IMR-90 (cell line): Measurements from ENCODE around the gene TNRC6B. TPM values are rescaled to one million over a fixed set of nuclear protein-coding genes. Genes with fewer than 3 reads are reported as not detected.

Experiments
- ATAC-seq: fragments of 200-7000 bp; cut with Tn5 transposase; 2 replicates; pipeline ENCODE4 v1.9.1; 2020; ENCODE audit warnings: low read depth, mild to moderate bottlenecking, moderate library complexity
- BruUV-seq: library from RNA; stranded (reverse); fragments of 400-500 nt; replicated peaks from 2 replicates; lab custom pipeline; 2021; lab: Mats Ljungman, UMichigan
- CTCF ChIA-PET: fragments of 300-600 bp; formaldehyde crosslinking; extraction: SDS; loops from one replicate; lab custom pipeline; 2021; ENCODE audit warnings: antibody characterized with exemption; lab: Yijun Ruan, JAX
- POLR2A ChIA-PET: fragments of 300-600 bp; sonication (Branson Sonifier 250); formaldehyde crosslinking; loops from one replicate; lab custom pipeline; 2022; ENCODE audit warnings: antibody characterized with exemption; ENCODE audit not compliant: unreplicated experiment; lab: Charles Lee
- DNase-seq: peaks from one replicate; pipeline ENCODE4 v3.0.0; 2013
- H2AFZ ChIP-seq: replicated peaks from 2 replicates; pipeline ENCODE3; 2013; ENCODE audit warnings: low read length, mild to moderate bottlenecking; ENCODE audit not compliant: poor library complexity
- H2AK5ac ChIP-seq: 2 replicates; pipeline ENCODE4 v1.6.1; 2013; ENCODE audit warnings: low read depth, low read length, inconsistent platforms
- H2AK9ac ChIP-seq: replicated peaks from 2 replicates; pipeline ENCODE3; 2013; ENCODE audit warnings: mild to moderate bottlenecking, low read depth, low read length, moderate library complexity; ENCODE audit not compliant: poor library complexity
- H2BK120ac ChIP-seq: 2 replicates; pipeline ENCODE4 v1.6.1; 2013; ENCODE audit warnings: low read depth, low read length, inconsistent platforms
- H2BK15ac ChIP-seq: 3 replicates; pipeline ENCODE4 v1.6.1; 2013; ENCODE audit warnings: low read depth, low read length, inconsistent platforms
- H2BK20ac ChIP-seq: 2 replicates; pipeline ENCODE4 v1.6.1; 2013; ENCODE audit warnings: low read depth, mild to moderate bottlenecking, inconsistent platforms, low read length, moderate library complexity
- H2BK5ac ChIP-seq: 2 replicates; pipeline ENCODE4 v1.6.1; 2013; ENCODE audit warnings: mild to moderate bottlenecking, low read depth, low read length, inconsistent platforms; ENCODE audit not compliant: poor library complexity, severe bottlenecking
- H3K14ac ChIP-seq: replicated peaks from 2 replicates; pipeline ENCODE4 v1.6.1; 2013; ENCODE audit warnings: low read depth, low read length, inconsistent platforms
- H3K18ac ChIP-seq: 2 replicates; pipeline ENCODE4 v1.6.1; 2013; ENCODE audit warnings: low read depth, low read length, control low read depth
- H3K23ac ChIP-seq: 2 replicates; pipeline ENCODE4 v1.6.1; 2013; ENCODE audit warnings: low read depth, low read length, inconsistent platforms
- H3K27ac ChIP-seq: 2 replicates; pipeline ENCODE4 v1.5.1; 2013; ENCODE audit warnings: mild to moderate bottlenecking, control low read depth, low read length; ENCODE audit not compliant: insufficient read depth
- H3K27me3 ChIP-seq: 2 replicates; pipeline ENCODE4 v1.6.1; 2013; ENCODE audit warnings: low read length; ENCODE audit not compliant: control insufficient read depth, insufficient read depth
- H3K36me3 ChIP-seq: 2 replicates; pipeline ENCODE4 v1.6.1; 2013; ENCODE audit warnings: low read length, mixed read lengths; ENCODE audit not compliant: control insufficient read depth, insufficient read depth
- H3K4ac ChIP-seq: 2 replicates; pipeline ENCODE4 v1.6.1; 2013; ENCODE audit warnings: low read depth, low read length, inconsistent platforms
- H3K4me1 ChIP-seq: 2 replicates; pipeline ENCODE4 v1.6.1; 2013; ENCODE audit warnings: low read length, mixed read lengths; ENCODE audit not compliant: control insufficient read depth, insufficient read depth
- H3K4me2 ChIP-seq: 2 replicates; pipeline ENCODE4 v1.6.1; 2013; ENCODE audit warnings: low read depth, mild to moderate bottlenecking, control low read depth, low read length, moderate library complexity
- H3K4me3 ChIP-seq: 2 replicates; pipeline ENCODE4 v1.5.1; 2013; ENCODE audit warnings: low read depth, mild to moderate bottlenecking, control low read depth, low read length, moderate library complexity; ENCODE audit not compliant: insufficient read depth
- H3K56ac ChIP-seq: 2 replicates; pipeline ENCODE4 v1.6.1; 2013; ENCODE audit warnings: low read length, inconsistent platforms; ENCODE audit not compliant: insufficient read depth; ENCODE audit errors: extremely low read depth
- H3K79me1 ChIP-seq, 2 experiments: 2 replicates each; pipeline ENCODE4 v1.6.1; 2013; ENCODE audit warnings: low read length in 2 of 2, inconsistent platforms in 1 of 2, low read depth in 1 of 2
- H3K9ac ChIP-seq: 2 replicates; pipeline ENCODE4 v1.6.1; 2013; ENCODE audit warnings: low read depth, low read length, control low read depth
- H3K9me1 ChIP-seq: 2 replicates; pipeline ENCODE4 v1.6.1; 2013; ENCODE audit warnings: low read length, inconsistent platforms; ENCODE audit not compliant: insufficient read depth
- H3K9me3 ChIP-seq: 2 replicates; pipeline ENCODE4 v1.6.1; 2013; ENCODE audit warnings: low read length; ENCODE audit not compliant: control insufficient read depth, insufficient read depth
- H4K20me1 ChIP-seq: 2 replicates; pipeline ENCODE4 v1.6.1; 2013; ENCODE audit warnings: low read length, inconsistent platforms; ENCODE audit not compliant: insufficient read depth
- H4K5ac ChIP-seq: 2 replicates; pipeline ENCODE4 v1.6.1; 2013; ENCODE audit warnings: mild to moderate bottlenecking, low read depth, low read length, control low read depth
- H4K8ac ChIP-seq, 2 experiments: 2 replicates each; pipeline ENCODE4 v1.6.1; 2013; ENCODE audit warnings: low read depth in 2 of 2, low read length in 2 of 2, control low read depth in 1 of 2, inconsistent platforms in 1 of 2
- H4K91ac ChIP-seq: 2 replicates; pipeline ENCODE4 v1.6.1; 2013; ENCODE audit warnings: low read depth, low read length, inconsistent platforms; ENCODE audit not compliant: insufficient read depth
- BHLHE40 ChIP-seq: fragments of 150-350 bp; IDR thresholded peaks from 2 replicates; pipeline ENCODE4 v1.6.1; 2016; ENCODE audit warnings: mild to moderate bottlenecking, low read depth, low read length
- CEBPB ChIP-seq: IDR thresholded peaks from 2 replicates; pipeline ENCODE4 v1.6.1; 2012; ENCODE audit warnings: low read depth, low read length, improper control_type of control experiment
- CHD1 ChIP-seq: IDR thresholded peaks from 2 replicates; pipeline ENCODE4 v1.6.1; 2012; ENCODE audit warnings: low read depth, low read length, improper control_type of control experiment
- ELK1 ChIP-seq: fragments of 150-350 bp; IDR thresholded peaks from 2 replicates; pipeline ENCODE4 v1.6.1; 2016; ENCODE audit warnings: low read depth, mild to moderate bottlenecking, low read length, moderate library complexity, borderline replicate concordance
- FOS ChIP-seq: fragments of 150-350 bp; IDR thresholded peaks from 2 replicates; pipeline ENCODE4 v1.6.1; 2016; ENCODE audit warnings: low read depth, low read length
- MAFK ChIP-seq: IDR thresholded peaks from 2 replicates; pipeline ENCODE4 v1.6.1; 2012; ENCODE audit warnings: low read depth, low read length, improper control_type of control experiment
- MXI1 ChIP-seq: IDR thresholded peaks from 2 replicates; pipeline ENCODE4 v1.6.1; 2012; ENCODE audit warnings: low read depth, mild to moderate bottlenecking, low read length, moderate library complexity, borderline replicate concordance
- NFE2L2 ChIP-seq: fragments of 150-350 bp; IDR thresholded peaks from 2 replicates; pipeline ENCODE4 v1.6.1; 2016; ENCODE audit warnings: low read depth, mild to moderate bottlenecking, low read length
- POLR2A ChIP-seq: IDR thresholded peaks from 2 replicates; pipeline ENCODE4 v1.6.1; 2012; ENCODE audit warnings: mild to moderate bottlenecking, low read depth, low read length
- RAD21 ChIP-seq: IDR thresholded peaks from 2 replicates; pipeline ENCODE4 v1.6.1; 2012; ENCODE audit warnings: low read length, improper control_type of control experiment
- RCOR1 ChIP-seq: IDR thresholded peaks from 2 replicates; pipeline ENCODE4 v1.6.1; 2012; ENCODE audit warnings: mild to moderate bottlenecking, low read length, improper control_type of control experiment; ENCODE audit not compliant: insufficient replicate concordance
- SMC3 ChIP-seq: fragments of 150-350 bp; IDR thresholded peaks from 2 replicates; pipeline ENCODE4 v1.6.1; 2016; ENCODE audit warnings: low read depth, mild to moderate bottlenecking, antibody characterized with exemption, low read length, moderate library complexity
- WGBS, 2 experiments: methylation state at CpG; one replicate each; pipeline versions ENCODE4 v1.1.5 to v1.1.7; 2013; ENCODE audit warnings: missing lambda C conversion rate in 2 of 2; ENCODE audit not compliant: insufficient read length in 1 of 2; ENCODE audit errors: extremely low coverage in 2 of 2; 5-methylcytosine and 5-hydroxymethylcytosine counted together
- dilution Hi-C: fragments of 300-500 bp; cut with HindIII; formaldehyde crosslinking; loops from one replicate; pipeline ENCODE4 v1.14.3; 2018; ENCODE audit warnings: low sequenced_read_pairs; ENCODE audit not compliant: unreplicated experiment
- in situ Hi-C: fragments of 300-500 bp; cut with MboI; formaldehyde crosslinking; loops from 3 replicates; pipeline ENCODE4 v1.14.3; 2019; ENCODE audit warnings: low sequenced_read_pairs, inconsistent platforms, mixed read lengths
- intact Hi-C: fragments of 100-400 bp; cut with micrococcal nuclease; formaldehyde crosslinking; loops from 2 replicates; pipeline ENCODE4 v1.10.0; 2022
- polyA plus RNA-seq, 3 experiments: library from polyadenylated mRNA; depleted of rRNA; stranded (reverse); fragments of >200 nt; gene quantifications; 2 replicates each; pipeline ENCODE4 v1.2.3, GENCODE V29; 2012; ENCODE audit warnings: low replicate concordance in 1 of 3
- total RNA-seq: library from RNA; depleted of rRNA; stranded (reverse); fragments of >200 nt; gene quantifications from 2 replicates; pipeline ENCODE4 v1.2.3, GENCODE V29; 2012
- TF ChIP-seq, protein P1 (sequence below): fragments of 150-350 bp; IDR thresholded peaks from 2 replicates; pipeline ENCODE4 v1.6.1; 2017; ENCODE audit warnings: mild to moderate bottlenecking, antibody characterized with exemption, low read length, low read depth
- TF ChIP-seq, protein P2 (sequence below): conservative IDR thresholded peaks from 2 replicates; pipeline ENCODE4 v1.5.1; 2012; ENCODE audit warnings: mild to moderate bottlenecking, low read depth, low read length, improper control_type of control experiment

Gene TNRC6B
- total and polyA plus RNA-seq, 2 of the 4 experiments (the other 2 are of a cell fraction), result 3.9 to 17.0 TPM

DNA sequence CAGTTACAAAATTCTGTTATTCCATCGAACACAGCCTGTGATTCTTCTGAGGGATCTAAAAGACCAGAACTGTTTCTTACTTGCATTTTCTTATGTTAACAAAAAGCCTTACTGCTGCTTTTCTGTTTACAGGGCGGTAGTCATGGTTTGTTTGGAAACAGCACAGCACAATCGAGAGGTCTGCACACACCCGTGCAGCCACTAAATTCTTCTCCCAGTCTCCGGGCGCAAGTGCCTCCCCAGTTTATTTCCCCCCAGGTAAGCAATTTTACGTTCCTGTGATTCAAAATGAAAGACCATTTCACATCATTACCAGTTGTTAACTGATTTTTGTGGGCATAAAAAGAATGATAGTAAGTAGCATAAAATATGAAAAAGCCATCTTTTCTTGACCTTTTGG lies 107.8 kb downstream of the TNRC6B start:
- no peak overlapping the region for H4K91ac ChIP-seq
- in situ Hi-C loops, result no loop called here
- H3K79me1 ChIP-seq, result peaks cover 0 to 10% of the 10 kb centered on the region in 2 experiments; a peak in 3 of 4 replicates
- H2BK120ac ChIP-seq, result no peak overlapping the region
- H4K8ac ChIP-seq, result no peak overlapping the region
- no peak overlapping the region for H3K18ac ChIP-seq
- H3K4me3 ChIP-seq, result no peak overlapping the region
- WGBS, 2 experiments, result no CpG with 5 or more reads among the region's 7 CpGs
- H3K9ac ChIP-seq, result no peak overlapping the region
- H2AK5ac ChIP-seq, result no peak overlapping the region
- H3K36me3 ChIP-seq, result peaks cover 37% of the 10 kb centered on the region
- H3K56ac ChIP-seq, result no peak overlapping the region
- H4K20me1 ChIP-seq, result 0 out of 2 replicates have a peak, but pooled peaks cover 2% of the 10 kb centered on the region
- no peak overlapping the region for H3K4me2 ChIP-seq
- no peak overlapping the region for H3K4ac ChIP-seq
- ChIA-PET POLR2A (interaction anchor here (0.6 kb wide), 1 partner anchor 9 kb away, joined by 3 read pairs; no protein-coding TSS in a partner anchor), CTCF (interaction anchor here (0.6 kb wide), 1 partner anchor 330 kb away, joined by 4 read pairs; no protein-coding TSS in a partner anchor)
- no peak overlapping the region for H3K27ac ChIP-seq
- no peaks in the 10 kb centered on the region for H3K27me3 ChIP-seq
- no peak overlapping the region for H3K23ac ChIP-seq
- BruUV-seq, result no TSS peak
- dilution Hi-C loops, result no loop called here
- H2AK9ac ChIP-seq, result no peak overlapping the region
- ATAC-seq (no peak), DNase-seq (no peak)
- H3K4me1 ChIP-seq, result no peaks in the 10 kb centered on the region
- H3K9me1 ChIP-seq, result peaks cover 19% of the 10 kb centered on the region
- H2AFZ ChIP-seq, result no peak overlapping the region
- H2BK15ac ChIP-seq, result no peak overlapping the region
- TF ChIP-seq CHD1 (no peak), SMC3 (no peak), BHLHE40 (no peak), ELK1 (no peak), MXI1 (no peak), NFE2L2 (no peak), RCOR1 (no peak), MAFK (no peak), RAD21 (no peak), FOS (no peak), CEBPB (no peak), POLR2A (no peak)
- TF ChIP-seq, protein P1, sequence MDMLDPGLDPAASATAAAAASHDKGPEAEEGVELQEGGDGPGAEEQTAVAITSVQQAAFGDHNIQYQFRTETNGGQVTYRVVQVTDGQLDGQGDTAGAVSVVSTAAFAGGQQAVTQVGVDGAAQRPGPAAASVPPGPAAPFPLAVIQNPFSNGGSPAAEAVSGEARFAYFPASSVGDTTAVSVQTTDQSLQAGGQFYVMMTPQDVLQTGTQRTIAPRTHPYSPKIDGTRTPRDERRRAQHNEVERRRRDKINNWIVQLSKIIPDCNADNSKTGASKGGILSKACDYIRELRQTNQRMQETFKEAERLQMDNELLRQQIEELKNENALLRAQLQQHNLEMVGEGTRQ, result no peak
- TF ChIP-seq, protein P2, sequence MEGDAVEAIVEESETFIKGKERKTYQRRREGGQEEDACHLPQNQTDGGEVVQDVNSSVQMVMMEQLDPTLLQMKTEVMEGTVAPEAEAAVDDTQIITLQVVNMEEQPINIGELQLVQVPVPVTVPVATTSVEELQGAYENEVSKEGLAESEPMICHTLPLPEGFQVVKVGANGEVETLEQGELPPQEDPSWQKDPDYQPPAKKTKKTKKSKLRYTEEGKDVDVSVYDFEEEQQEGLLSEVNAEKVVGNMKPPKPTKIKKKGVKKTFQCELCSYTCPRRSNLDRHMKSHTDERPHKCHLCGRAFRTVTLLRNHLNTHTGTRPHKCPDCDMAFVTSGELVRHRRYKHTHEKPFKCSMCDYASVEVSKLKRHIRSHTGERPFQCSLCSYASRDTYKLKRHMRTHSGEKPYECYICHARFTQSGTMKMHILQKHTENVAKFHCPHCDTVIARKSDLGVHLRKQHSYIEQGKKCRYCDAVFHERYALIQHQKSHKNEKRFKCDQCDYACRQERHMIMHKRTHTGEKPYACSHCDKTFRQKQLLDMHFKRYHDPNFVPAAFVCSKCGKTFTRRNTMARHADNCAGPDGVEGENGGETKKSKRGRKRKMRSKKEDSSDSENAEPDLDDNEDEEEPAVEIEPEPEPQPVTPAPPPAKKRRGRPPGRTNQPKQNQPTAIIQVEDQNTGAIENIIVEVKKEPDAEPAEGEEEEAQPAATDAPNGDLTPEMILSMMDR, result no peak
- no peak overlapping the region for H3K14ac ChIP-seq
- no peak overlapping the region for H2BK5ac ChIP-seq
- intact Hi-C loops, result no loop called here
- no peaks in the 10 kb centered on the region for H3K9me3 ChIP-seq
- H4K5ac ChIP-seq, result no peak overlapping the region
- no peak overlapping the region for H2BK20ac ChIP-seq
